PC-3 (cell line): Measurements from ENCODE around the gene MS4A4E.

Source experiments
- EZH2 ChIP-seq: fragments of 300-600 bp; sonication (generic); IDR thresholded peaks from one replicate; pipeline ENCODE4 v1.6.1; 2017; ENCODE audit warnings: antibody characterized with exemption, mild to moderate bottlenecking, low read length; ENCODE audit not compliant: unreplicated experiment
- EZH2phosphoT487 ChIP-seq: fragments of 300-600 bp; sonication (generic); IDR thresholded peaks from 2 replicates; pipeline ENCODE4 v1.6.1; 2018; ENCODE audit warnings: mild to moderate bottlenecking, antibody characterized with exemption, low read length, borderline replicate concordance
- TF ChIP-seq, protein P1 (sequence below): fragments of 300-600 bp; sonication (generic); conservative IDR thresholded peaks from 2 replicates; pipeline ENCODE4 v1.5.1; 2017; ENCODE audit warnings: antibody characterized with exemption, low read depth, mild to moderate bottlenecking, low read length

DNA sequence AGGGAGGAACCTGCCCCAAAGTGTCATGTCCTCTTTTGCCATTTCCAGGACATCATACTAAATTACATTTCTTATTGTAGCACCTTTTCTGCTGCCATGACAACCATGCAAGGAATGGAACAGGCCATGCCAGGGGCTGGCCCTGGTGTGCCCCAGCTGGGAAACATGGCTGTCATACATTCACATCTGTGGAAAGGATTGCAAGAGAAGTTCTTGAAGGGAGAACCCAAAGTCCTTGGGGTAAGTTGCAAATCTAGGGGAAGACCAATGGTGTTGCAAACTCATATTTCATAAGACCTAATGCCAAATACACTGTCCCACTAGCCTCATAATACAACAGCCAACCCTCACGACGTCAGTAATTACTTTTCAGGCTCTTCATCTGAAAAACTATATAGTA, 49.2 kb upstream of the MS4A4E start:
- TF ChIP-seq, protein P1, sequence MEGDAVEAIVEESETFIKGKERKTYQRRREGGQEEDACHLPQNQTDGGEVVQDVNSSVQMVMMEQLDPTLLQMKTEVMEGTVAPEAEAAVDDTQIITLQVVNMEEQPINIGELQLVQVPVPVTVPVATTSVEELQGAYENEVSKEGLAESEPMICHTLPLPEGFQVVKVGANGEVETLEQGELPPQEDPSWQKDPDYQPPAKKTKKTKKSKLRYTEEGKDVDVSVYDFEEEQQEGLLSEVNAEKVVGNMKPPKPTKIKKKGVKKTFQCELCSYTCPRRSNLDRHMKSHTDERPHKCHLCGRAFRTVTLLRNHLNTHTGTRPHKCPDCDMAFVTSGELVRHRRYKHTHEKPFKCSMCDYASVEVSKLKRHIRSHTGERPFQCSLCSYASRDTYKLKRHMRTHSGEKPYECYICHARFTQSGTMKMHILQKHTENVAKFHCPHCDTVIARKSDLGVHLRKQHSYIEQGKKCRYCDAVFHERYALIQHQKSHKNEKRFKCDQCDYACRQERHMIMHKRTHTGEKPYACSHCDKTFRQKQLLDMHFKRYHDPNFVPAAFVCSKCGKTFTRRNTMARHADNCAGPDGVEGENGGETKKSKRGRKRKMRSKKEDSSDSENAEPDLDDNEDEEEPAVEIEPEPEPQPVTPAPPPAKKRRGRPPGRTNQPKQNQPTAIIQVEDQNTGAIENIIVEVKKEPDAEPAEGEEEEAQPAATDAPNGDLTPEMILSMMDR = no peak
- no peak for TF ChIP-seq EZH2phosphoT487
- TF ChIP-seq EZH2 = no peak
